Psoas muscle (tissue), 8 donors: ENCODE data around the gene SLC35F3. TPM values are rescaled to one million over a fixed set of nuclear protein-coding genes. Genes with fewer than 3 reads are reported as not detected.

Experiments used
- ATAC-seq, 4 donors: fragments of 200-7000 bp; cut with Tn5 transposase; one replicate each; pipeline ENCODE4 v1.9.1; 2020; ENCODE audit warnings: moderate library complexity in 3 of 4, mild to moderate bottlenecking in 2 of 4
- DNase-seq, 2 donors: peaks; one replicate each; pipeline ENCODE4 v3.0.0-alpha.2; 2020
- H3K27ac ChIP-seq: fragments of 200-600 bp; one replicate; pipeline ENCODE4 v1.8.0; 2022
- H3K27me3 ChIP-seq, 3 donors: fragments of 200-600 bp in 1 of 3; one replicate each; pipeline versions ENCODE4 v1.6.1 to v1.8.0; 2013 to 2022; ENCODE audit warnings: low read length in 2 of 3, mild to moderate bottlenecking in 2 of 3, moderate library complexity in 1 of 3; ENCODE audit not compliant: insufficient read depth in 3 of 3
- H3K36me3 ChIP-seq, 2 donors: fragments of 200-600 bp in 1 of 2; one replicate each; pipeline versions ENCODE4 v1.6.1 to v1.8.0; 2013 to 2022; ENCODE audit warnings: low read depth in 1 of 2, mild to moderate bottlenecking in 1 of 2, moderate library complexity in 1 of 2; ENCODE audit not compliant: insufficient read depth in 1 of 2
- H3K4me1 ChIP-seq: fragments of 200-600 bp; one replicate; pipeline ENCODE4 v1.8.0; 2022
- H3K4me3 ChIP-seq: fragments of 200-600 bp; one replicate; pipeline ENCODE4 v1.8.0; 2022; ENCODE audit warnings: mild to moderate bottlenecking
- H3K9me3 ChIP-seq: fragments of 200-600 bp; one replicate; pipeline ENCODE4 v1.8.0; 2022
- WGBS, 3 donors: extraction: QIAGEN DNeasy Blood & Tissue Kit; methylation state at CpG; one replicate each; pipeline versions ENCODE4 v1.1.6 to v1.1.7; 2013; 5-methylcytosine and 5-hydroxymethylcytosine counted together
- intact Hi-C, 2 donors: fragments of 100-400 bp; cut with DNase I; formaldehyde crosslinking; loops; one replicate each; pipeline versions ENCODE4 v1.11.0 to v1.14.2; 2022
- polyA plus RNA-seq, 3 donors: library from polyadenylated mRNA; stranded (reverse); fragments of 200-250 nt; gene quantifications; one replicate each; pipeline ENCODE4 v1.2.3, GENCODE V29; 2013
- total RNA-seq, 4 donors: library from RNA; stranded (reverse); fragmentation: NEBNext Ultra II Directional in 2 of 4; extraction: Animal tissue kit (Norgen Biotek cat#: 25700) in 2 of 4; gene quantifications; one replicate each; pipeline versions ENCODE4 v1.2.1 to v1.2.4, GENCODE V29; 2021 to 2023
- TF ChIP-seq, protein P1 (sequence below): fragments of 200-600 bp; IDR thresholded peaks from one replicate; pipeline ENCODE4 v1.8.0; 2022; ENCODE audit warnings: antibody characterized with exemption
- donor health status: healthy with polysubstance abuse.
- donor health status: DM: no; HTN: no; CAD: no; lungs with moderate emphysema.
- donor health status: Bipolar disorder and iron deficiency.
- donor health status: healthy.
- donor health status: DM: yes; HTN: yes; CAD: no.
- donor health status: DM: no; HTN: no; CAD: no.
- donor health status: DM: no; HTN: no; CAD: no.
- donor health status: DM: yes; HTN: yes; CAD: no.

Gene SLC35F3
- total and polyA plus RNA-seq, 7 donors = 0.01 to 0.16 (median 0.10) TPM; not detected in 3

DNA sequence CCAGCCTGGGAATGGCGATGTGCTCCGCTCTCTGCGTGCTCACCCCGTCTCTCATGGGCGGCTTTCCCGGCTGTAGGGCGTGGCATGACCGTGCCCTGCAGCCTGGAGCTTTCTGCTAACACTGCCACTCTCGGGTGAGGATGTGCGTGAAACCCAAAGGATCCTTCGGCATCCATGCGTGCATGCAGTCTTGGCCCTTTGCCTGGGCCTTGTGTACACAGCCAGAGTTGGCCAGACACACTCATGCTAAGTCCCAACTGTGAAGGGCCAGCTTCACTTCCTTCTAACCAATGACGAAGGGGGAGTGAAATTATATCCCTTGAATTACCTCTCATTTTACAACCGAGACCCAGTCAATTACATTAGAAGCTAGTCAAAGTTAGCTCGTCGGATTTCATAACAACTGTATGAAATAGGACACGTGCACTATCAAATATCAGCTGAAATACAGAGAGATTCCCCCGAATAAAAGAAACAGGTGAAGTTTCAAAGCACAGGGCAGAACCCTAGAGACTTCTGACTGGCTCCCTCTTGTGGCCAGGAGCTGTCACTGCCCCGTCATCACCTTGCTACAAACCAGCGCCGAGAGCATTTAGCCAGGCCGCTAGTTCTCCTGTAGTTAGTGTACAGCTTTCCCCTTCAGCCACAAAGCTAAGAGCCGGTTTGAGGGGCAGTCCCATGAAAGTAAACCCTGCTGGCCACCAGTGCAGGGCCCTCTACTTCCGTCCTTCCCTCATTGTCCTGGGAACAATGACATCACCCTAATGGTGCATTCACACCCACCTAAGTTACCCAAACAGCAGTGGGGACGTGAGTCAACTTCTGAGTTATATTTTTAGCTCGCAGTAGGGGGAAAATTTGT is 405.4 kb downstream of the SLC35F3 start:
- WGBS, 3 donors = 19 to 28% (median 23%) methylated on average over 26 of the region's 26 CpGs
- DNase-seq (peak; percentile 51 to 70), ATAC-seq (peak; percentile 82 to 96 (median 86))
- H3K27me3 ChIP-seq = no peaks in the 10 kb centered on the region
- TF ChIP-seq, protein P1, sequence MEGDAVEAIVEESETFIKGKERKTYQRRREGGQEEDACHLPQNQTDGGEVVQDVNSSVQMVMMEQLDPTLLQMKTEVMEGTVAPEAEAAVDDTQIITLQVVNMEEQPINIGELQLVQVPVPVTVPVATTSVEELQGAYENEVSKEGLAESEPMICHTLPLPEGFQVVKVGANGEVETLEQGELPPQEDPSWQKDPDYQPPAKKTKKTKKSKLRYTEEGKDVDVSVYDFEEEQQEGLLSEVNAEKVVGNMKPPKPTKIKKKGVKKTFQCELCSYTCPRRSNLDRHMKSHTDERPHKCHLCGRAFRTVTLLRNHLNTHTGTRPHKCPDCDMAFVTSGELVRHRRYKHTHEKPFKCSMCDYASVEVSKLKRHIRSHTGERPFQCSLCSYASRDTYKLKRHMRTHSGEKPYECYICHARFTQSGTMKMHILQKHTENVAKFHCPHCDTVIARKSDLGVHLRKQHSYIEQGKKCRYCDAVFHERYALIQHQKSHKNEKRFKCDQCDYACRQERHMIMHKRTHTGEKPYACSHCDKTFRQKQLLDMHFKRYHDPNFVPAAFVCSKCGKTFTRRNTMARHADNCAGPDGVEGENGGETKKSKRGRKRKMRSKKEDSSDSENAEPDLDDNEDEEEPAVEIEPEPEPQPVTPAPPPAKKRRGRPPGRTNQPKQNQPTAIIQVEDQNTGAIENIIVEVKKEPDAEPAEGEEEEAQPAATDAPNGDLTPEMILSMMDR = peak; percentile 86
- H3K27ac ChIP-seq = no peak overlapping the region
- no peaks in the 10 kb centered on the region for H3K9me3 ChIP-seq
- no peaks in the 10 kb centered on the region for H3K36me3 ChIP-seq
- intact Hi-C loops = loop anchor here (1.0 to 5.0 kb wide), 4 partner anchors 98 to 196 kb away; no protein-coding TSS in a partner anchor
- H3K4me1 ChIP-seq = peaks cover 3% of the 10 kb centered on the region
- peak overlapping the region; percentile 46 for H3K4me3 ChIP-seq

DNA sequence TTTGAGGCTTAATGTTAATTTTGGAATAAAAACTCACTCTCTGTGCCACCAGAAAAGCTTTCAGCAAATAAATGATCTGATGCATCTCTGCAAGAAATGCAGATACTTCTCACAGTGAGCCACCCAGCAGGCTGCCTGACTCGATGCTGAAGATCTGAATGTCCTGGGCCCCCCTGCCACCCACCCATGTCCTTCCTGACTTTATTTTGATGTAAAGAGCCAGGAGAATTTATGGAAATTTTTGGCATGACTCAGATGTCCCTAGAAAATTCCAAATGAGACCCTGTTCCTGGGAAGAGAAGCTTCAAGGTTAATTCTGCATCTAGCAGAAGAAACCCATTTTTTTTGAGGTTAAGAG is 406.0 kb downstream of the SLC35F3 start:
- WGBS, 3 donors = 33 to 44% (median 38%) methylated on average over 1 of the region's 1 CpG
- Histone ChIP-seq H3K36me3 (no peaks in the 10 kb centered on the region), H3K27ac (no peak overlapping the region), H3K4me3 (no peak overlapping the region), H3K9me3 (no peaks in the 10 kb centered on the region), H3K27me3 (no peaks in the 10 kb centered on the region), H3K4me1 (peaks cover 3% of the 10 kb centered on the region)
- intact Hi-C loops = loop anchor here (2.0 to 5.0 kb wide), 2 partner anchors 98 to 154 kb away; no protein-coding TSS in a partner anchor
- TF ChIP-seq, protein P1 = no peak
- no peak for ATAC-seq
- DNase-seq = no peak

DNA sequence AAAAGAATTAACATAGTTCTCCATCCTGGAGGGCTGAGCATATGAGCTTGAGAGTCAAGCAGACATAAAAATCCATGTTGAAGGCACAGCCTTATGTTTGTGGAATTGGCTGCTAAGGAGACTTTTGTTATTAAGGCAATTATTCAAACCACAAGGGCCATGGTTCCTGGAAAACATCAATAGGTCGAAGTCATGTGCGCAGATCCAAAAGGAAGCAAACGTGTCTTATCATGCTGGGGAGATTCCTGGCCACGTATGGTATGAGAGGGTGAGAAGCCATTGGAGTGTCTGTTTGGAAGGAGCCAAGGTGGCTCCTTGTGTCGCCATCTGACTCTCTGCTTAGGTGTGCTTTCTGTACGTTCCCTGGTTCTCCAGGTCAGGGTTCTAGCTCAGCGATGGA is 406.9 kb downstream of the SLC35F3 start:
- Histone ChIP-seq H3K9me3 (no peaks in the 10 kb centered on the region), H3K27ac (no peak overlapping the region), H3K36me3 (no peaks in the 10 kb centered on the region), H3K27me3 (no peaks in the 10 kb centered on the region), H3K4me1 (peaks cover 3% of the 10 kb centered on the region), H3K4me3 (no peak overlapping the region)
- intact Hi-C loops = loop anchor here (2.0 to 5.0 kb wide), 2 partner anchors 99 to 155 kb away; no protein-coding TSS in a partner anchor
- TF ChIP-seq, protein P1 = no peak
- WGBS, 3 donors = 96 to 97% (median 96%) methylated on average over 7 of the region's 7 CpGs
- DNase-seq = no peak
- ATAC-seq = no peak

GRCh38 chr1:234313171-234313570 is 408.7 kb downstream of the SLC35F3 start:
- Histone ChIP-seq H3K4me3 (no peak overlapping the region), H3K4me1 (peaks cover 3% of the 10 kb centered on the region), H3K27ac (no peak overlapping the region), H3K27me3 (no peaks in the 10 kb centered on the region), H3K9me3 (no peaks in the 10 kb centered on the region), H3K36me3 (no peaks in the 10 kb centered on the region)
- TF ChIP-seq, protein P1 = no peak
- ATAC-seq (no peak), DNase-seq (no peak)
- intact Hi-C loops = loop anchor here in 1 of 2 donors (5.0 kb wide), 1 partner anchor 101 kb away; no protein-coding TSS in a partner anchor
- WGBS, 3 donors = 90 to 92% (median 91%) methylated on average over 4 of the region's 4 CpGs
